ENCODE measurements around the gene ZWINT. TPM values are rescaled to one million over a fixed set of nuclear protein-coding genes. Genes with fewer than 3 reads are reported as not detected.
A peak's percentile ranks its signal among the peaks of the same experiment; 100 is the strongest.

Gene ZWINT
- total and polyA plus RNA-seq, 8 donors = 15.3 to 89.0 (median 50.6) TPM

GRCh38 chr10:56359837-56360236, 1.2 kb downstream of the ZWINT start:
- H3K4me3 ChIP-seq = peak overlapping the region in 1 of 2 donors; percentile 64
- no peak for ATAC-seq
- no peaks in the 10 kb centered on the region for H3K9me3 ChIP-seq

GRCh38 chr10:56357018-56357417, 4.0 kb downstream of the ZWINT start:
- Histone ChIP-seq H3K27ac (no peak overlapping the region), H3K36me3 (no peaks in the 10 kb centered on the region), H3K4me1 (peaks cover 5 to 10% of the 10 kb centered on the region in 2 donors), H3K27me3 (no peaks in the 10 kb centered on the region), H3K4me3 (no peak overlapping the region), H3K9me3 (no peaks in the 10 kb centered on the region)
- DNase-seq = no peak
- intact Hi-C loops (cut with DNase I) = no loop called here
- TF ChIP-seq, protein P1, sequence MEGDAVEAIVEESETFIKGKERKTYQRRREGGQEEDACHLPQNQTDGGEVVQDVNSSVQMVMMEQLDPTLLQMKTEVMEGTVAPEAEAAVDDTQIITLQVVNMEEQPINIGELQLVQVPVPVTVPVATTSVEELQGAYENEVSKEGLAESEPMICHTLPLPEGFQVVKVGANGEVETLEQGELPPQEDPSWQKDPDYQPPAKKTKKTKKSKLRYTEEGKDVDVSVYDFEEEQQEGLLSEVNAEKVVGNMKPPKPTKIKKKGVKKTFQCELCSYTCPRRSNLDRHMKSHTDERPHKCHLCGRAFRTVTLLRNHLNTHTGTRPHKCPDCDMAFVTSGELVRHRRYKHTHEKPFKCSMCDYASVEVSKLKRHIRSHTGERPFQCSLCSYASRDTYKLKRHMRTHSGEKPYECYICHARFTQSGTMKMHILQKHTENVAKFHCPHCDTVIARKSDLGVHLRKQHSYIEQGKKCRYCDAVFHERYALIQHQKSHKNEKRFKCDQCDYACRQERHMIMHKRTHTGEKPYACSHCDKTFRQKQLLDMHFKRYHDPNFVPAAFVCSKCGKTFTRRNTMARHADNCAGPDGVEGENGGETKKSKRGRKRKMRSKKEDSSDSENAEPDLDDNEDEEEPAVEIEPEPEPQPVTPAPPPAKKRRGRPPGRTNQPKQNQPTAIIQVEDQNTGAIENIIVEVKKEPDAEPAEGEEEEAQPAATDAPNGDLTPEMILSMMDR (IDR thresholded peaks at IDR 0.05) = no peak
- no peak for ATAC-seq

More at GRCh38 chr10:56359837-56360236, 1.2 kb downstream of the ZWINT start:
- Histone ChIP-seq H3K27ac (no peak overlapping the region), H3K36me3 (no peaks in the 10 kb centered on the region), H3K4me1 (peaks cover 5 to 10% of the 10 kb centered on the region in 2 donors), H3K27me3 (no peaks in the 10 kb centered on the region)
- DNase-seq = no peak
- TF ChIP-seq, protein P1 (IDR thresholded peaks at IDR 0.05) = no peak
- intact Hi-C loops (cut with DNase I) = no loop called here

DNA sequence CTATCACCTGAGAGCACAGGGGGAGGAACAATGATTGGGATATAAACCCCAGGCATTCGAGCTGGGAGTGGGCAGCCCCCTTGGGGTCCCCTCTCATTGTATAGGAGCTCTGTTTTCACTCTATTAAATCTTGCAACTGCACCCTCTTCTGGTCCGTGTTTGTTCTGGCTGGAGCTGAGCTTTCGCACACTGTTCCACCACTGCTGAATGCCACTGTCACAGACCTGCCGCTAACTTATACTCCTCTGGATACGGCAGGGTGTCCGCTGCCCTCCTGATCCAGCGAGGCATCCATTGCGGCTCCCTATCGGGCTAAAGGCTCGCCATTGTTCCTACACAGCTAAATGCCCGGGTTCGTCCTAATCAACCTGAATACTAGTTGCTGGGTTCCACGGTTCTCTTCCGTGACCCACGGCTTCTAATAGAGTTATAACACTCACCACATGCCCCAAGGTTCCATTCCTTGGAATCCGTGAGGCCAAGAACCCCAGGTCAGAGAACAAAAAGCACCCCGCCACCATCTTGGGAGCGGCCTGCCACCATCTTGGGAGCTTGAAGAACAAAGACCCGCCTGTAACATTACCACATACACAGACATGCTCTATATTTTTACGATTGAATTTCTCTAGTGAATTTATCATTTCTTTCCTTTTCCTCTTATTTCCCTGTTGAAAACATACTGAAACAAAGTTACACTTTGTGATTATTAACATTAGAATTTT, 9.0 kb downstream of the ZWINT start:
- Histone ChIP-seq H3K4me3 (no peak overlapping the region), H3K27me3 (no peaks in the 10 kb centered on the region), H3K27ac (no peak overlapping the region), H3K9me3 (no peaks in the 10 kb centered on the region), H3K36me3 (no peaks in the 10 kb centered on the region), H3K4me1 (no peaks in the 10 kb centered on the region)
- intact Hi-C loops (cut with DNase I) = no loop called here
- TF ChIP-seq, protein P1 (IDR thresholded peaks at IDR 0.05) = no peak
- no peak for DNase-seq
- ATAC-seq = no peak

DNA sequence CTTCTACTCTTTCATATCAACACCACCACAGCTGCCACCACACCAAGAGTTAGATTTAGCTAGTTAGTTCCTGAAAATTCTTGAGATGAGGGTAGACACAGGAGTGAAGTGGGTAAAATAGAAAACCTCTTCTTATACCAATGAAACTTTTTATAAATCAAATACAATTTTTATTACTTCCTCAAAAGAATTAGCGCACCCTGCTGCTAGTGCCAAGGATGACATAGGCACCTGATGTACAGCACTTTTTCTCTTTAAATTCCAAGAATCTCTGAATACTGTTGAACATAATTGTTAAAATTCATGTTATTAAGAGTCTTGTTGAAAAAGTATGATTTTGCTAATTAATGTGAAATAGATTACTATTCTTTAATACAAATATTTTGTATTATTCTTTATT, 11.4 kb downstream of the ZWINT start:
- intact Hi-C loops (cut with DNase I) = no loop called here
- Histone ChIP-seq H3K27ac (no peak overlapping the region), H3K27me3 (no peaks in the 10 kb centered on the region), H3K36me3 (no peaks in the 10 kb centered on the region), H3K4me1 (no peaks in the 10 kb centered on the region), H3K4me3 (no peak overlapping the region), H3K9me3 (no peaks in the 10 kb centered on the region)
- TF ChIP-seq, protein P1 (IDR thresholded peaks at IDR 0.05) = no peak
- no peak for DNase-seq
- no peak for ATAC-seq

DNA sequence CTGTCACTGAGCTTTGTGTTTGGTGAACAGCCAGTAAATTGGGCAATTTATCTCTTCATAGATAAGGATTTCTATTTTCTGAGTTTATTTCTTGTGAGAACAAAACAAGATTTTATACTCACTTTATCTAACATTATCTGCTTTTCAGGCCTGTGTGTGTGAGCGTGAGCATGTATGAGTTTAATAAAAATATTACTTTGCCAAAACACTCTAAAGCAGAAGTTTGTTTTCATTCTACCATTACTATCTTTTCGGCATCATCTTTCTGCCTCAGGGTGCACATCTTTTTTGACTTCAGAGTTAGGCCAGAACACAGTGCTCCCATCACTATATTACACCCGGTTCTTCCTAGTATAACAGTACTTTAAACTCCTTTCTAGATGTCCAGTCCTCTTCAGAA, 13.0 kb downstream of the ZWINT start:
- TF ChIP-seq, protein P1 (IDR thresholded peaks at IDR 0.05) = no peak
- DNase-seq (no peak), ATAC-seq (no peak)
- no peaks in the 10 kb centered on the region for H3K27me3 ChIP-seq
- H3K4me1 ChIP-seq = no peaks in the 10 kb centered on the region
- H3K4me3 ChIP-seq = no peak overlapping the region
- H3K27ac ChIP-seq = no peak overlapping the region
- no peaks in the 10 kb centered on the region for H3K36me3 ChIP-seq
- H3K9me3 ChIP-seq = no peaks in the 10 kb centered on the region
- intact Hi-C loops (cut with DNase I) = no loop called here

Data from left lung (tissue), 10 donors.